C4-2B (cell line): ENCODE measurements around the gene GAS6.

Experiments
- CTCF ChIP-seq: fragments of 450-650 bp; conservative IDR thresholded peaks from 2 replicates; pipeline ENCODE4 v1.5.1; 2017; ENCODE audit warnings: mild to moderate bottlenecking
- ZFX ChIP-seq: fragments of 450-650 bp; IDR thresholded peaks from 2 replicates; pipeline ENCODE4 v1.6.1; 2017

DNA sequence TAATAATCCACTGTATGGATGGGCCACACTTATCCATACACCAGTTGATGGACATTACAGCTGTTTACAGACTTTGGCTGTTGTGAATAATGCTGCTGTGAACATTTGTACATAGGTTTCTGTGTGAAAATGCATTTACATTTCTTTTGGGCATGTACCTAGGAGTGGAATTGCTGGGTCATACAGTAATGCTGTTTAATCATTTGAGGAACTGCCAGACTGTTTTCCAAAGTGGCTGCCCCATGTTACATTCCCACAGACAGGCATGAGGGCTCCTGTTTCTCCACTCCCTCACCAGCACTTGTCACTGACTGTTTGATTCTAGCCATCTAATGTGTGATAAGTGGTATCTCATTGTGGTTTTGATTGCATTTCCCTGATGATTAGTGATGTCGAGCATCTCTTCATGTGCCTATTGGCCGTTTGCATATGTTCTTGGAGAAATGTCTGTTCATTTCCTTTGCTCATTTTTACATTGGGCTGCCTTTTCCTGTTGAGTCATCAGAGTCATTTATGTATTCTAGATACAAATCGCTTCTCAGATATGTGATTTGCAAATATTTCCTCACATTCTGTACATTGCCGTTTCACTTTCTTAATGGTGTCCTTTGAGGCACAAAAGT is 92.1 kb downstream of the GAS6 start:
- TF ChIP-seq CTCF (no peak), ZFX (no peak)
